Fibroblast of villous mesenchyme (primary cell): ENCODE measurements around the gene CD6. TPM values are rescaled to one million over a fixed set of nuclear protein-coding genes. Genes with fewer than 3 reads are reported as not detected.
A peak's percentile ranks its signal among the peaks of the same experiment; 100 is the strongest.

Experiments used
- DNase-seq: peaks from one replicate; pipeline ENCODE4 v3.0.0-alpha.2; 2010; ENCODE audit warnings: low read depth
- H3K4me3 ChIP-seq: 2 replicates; pipeline ENCODE4 v1.5.1; 2011; ENCODE audit warnings: low read depth, mild to moderate bottlenecking, low read length
- CTCF ChIP-seq: IDR thresholded peaks from 2 replicates; pipeline ENCODE4 v1.5.1; 2012; ENCODE audit warnings: low read depth, mild to moderate bottlenecking, low read length; ENCODE audit not compliant: insufficient read depth
- total RNA-seq: library from RNA; depleted of rRNA; stranded (reverse); fragments of >200 nt; gene quantifications from 2 replicates; pipeline ENCODE4 v1.2.3, GENCODE V29; 2012

The CD6 gene
- total RNA-seq, 1 donor: not detected

GRCh38 chr11:60924906-60925853 is 46.3 kb upstream of the CD6 start:
- no peak for DNase-seq
- peak overlapping the region; percentile 72 for H3K4me3 ChIP-seq
- TF ChIP-seq CTCF: no peak

- no peak overlapping the region for H3K4me3 ChIP-seq
- peak; percentile 37 for DNase-seq
- TF ChIP-seq CTCF: no peak
Observed at GRCh38 chr11:60925868-60926267, 45.6 kb upstream of the CD6 start.

- no peak for TF ChIP-seq CTCF
- DNase-seq: no peak
Observed at GRCh38 chr11:60926500-60926899, 45.0 kb upstream of the CD6 start.

GRCh38 chr11:60927061-60927592 is 44.4 kb upstream of the CD6 start:
- DNase-seq: no peak
- TF ChIP-seq CTCF: no peak
- no peak overlapping the region for H3K4me3 ChIP-seq

More at GRCh38 chr11:60926500-60926899, 45.0 kb upstream of the CD6 start:
- H3K4me3 ChIP-seq: no peak overlapping the region

- DNase-seq: no peak
- no peak overlapping the region for H3K4me3 ChIP-seq
- TF ChIP-seq CTCF: no peak
Observed at GRCh38 chr11:60927600-60927999, 43.9 kb upstream of the CD6 start.

- no peak overlapping the region for H3K4me3 ChIP-seq
- no peak for TF ChIP-seq CTCF
- DNase-seq: no peak
Observed at GRCh38 chr11:60928563-60929001, 42.9 kb upstream of the CD6 start.
